ENCODE data around the gene LPP.

GRCh38 chr3:188111002-188111584 is 42.9 kb upstream of the LPP start:
- TF ChIP-seq, protein P1, sequence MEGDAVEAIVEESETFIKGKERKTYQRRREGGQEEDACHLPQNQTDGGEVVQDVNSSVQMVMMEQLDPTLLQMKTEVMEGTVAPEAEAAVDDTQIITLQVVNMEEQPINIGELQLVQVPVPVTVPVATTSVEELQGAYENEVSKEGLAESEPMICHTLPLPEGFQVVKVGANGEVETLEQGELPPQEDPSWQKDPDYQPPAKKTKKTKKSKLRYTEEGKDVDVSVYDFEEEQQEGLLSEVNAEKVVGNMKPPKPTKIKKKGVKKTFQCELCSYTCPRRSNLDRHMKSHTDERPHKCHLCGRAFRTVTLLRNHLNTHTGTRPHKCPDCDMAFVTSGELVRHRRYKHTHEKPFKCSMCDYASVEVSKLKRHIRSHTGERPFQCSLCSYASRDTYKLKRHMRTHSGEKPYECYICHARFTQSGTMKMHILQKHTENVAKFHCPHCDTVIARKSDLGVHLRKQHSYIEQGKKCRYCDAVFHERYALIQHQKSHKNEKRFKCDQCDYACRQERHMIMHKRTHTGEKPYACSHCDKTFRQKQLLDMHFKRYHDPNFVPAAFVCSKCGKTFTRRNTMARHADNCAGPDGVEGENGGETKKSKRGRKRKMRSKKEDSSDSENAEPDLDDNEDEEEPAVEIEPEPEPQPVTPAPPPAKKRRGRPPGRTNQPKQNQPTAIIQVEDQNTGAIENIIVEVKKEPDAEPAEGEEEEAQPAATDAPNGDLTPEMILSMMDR (IDR thresholded peaks at IDR 0.05 in 4 of 5, conservative IDR thresholded peaks at IDR 0.05 in 1 of 5) = no peak
- TF ChIP-seq POLR2A (IDR thresholded peaks at IDR 0.05) = no peak

All from gastrocnemius medialis (tissue), 4 donors.